HL-60/S4 treated with retinoic acid at 250 ng/mL for 4 days and 3 days (cell line): ENCODE data around the gene FFAR1.
"Not testable (repeated sequence)": the region's sequence is repeated elsewhere in the genome, so short reads cannot be mapped to it uniquely, and the experiment has no call there.

Source experiments
- in situ Hi-C: fragments of 300-500 bp; cut with MboI; formaldehyde crosslinking; loops from 2 replicates; pipeline ENCODE4 v1.7.0; 2022; ENCODE audit warnings: low sequenced_read_pairs

FFAR1 gene

DNA sequence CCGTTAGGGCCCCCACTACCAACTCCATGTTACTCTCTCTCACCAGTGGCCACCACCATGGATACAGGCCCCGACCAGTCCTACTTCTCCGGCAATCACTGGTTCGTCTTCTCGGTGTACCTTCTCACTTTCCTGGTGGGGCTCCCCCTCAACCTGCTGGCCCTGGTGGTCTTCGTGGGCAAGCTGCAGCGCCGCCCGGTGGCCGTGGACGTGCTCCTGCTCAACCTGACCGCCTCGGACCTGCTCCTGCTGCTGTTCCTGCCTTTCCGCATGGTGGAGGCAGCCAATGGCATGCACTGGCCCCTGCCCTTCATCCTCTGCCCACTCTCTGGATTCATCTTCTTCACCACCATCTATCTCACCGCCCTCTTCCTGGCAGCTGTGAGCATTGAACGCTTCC lies 11.1 kb downstream of the FFAR1 start:
- in situ Hi-C loops = loop anchor here (10.0 kb wide), 1 partner anchor 106 kb away; no protein-coding TSS in a partner anchor

DNA sequence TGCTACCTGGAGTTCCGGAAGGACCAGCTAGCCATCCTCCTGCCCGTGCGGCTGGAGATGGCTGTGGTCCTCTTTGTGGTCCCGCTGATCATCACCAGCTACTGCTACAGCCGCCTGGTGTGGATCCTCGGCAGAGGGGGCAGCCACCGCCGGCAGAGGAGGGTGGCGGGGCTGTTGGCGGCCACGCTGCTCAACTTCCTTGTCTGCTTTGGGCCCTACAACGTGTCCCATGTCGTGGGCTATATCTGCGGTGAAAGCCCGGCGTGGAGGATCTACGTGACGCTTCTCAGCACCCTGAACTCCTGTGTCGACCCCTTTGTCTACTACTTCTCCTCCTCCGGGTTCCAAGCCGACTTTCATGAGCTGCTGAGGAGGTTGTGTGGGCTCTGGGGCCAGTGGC lies 11.7 kb downstream of the FFAR1 start:
- in situ Hi-C loops = loop anchor here (10.0 kb wide), 1 partner anchor 105 kb away; no protein-coding TSS in a partner anchor

DNA sequence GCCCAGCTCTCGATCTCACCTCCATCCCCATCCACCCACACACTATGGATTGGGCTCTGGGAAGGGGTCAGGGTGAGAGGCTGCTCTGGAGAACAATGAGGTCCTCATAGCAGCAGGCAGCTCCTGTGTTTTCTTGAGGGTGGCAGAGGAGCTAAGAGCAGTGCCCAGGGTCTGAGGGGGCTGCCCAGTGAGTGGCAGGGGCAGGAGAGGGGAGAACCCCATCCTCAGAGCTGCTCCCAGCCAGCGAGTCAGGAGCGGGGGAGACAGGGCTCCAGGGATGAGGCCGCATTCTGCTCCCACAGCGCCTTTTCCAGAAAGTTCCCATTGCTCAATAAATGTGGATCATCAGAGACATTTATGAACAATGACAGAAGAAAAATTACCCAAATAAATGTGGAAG lies 12.4 kb downstream of the FFAR1 start:
- in situ Hi-C loops = not testable (repeated sequence)

DNA sequence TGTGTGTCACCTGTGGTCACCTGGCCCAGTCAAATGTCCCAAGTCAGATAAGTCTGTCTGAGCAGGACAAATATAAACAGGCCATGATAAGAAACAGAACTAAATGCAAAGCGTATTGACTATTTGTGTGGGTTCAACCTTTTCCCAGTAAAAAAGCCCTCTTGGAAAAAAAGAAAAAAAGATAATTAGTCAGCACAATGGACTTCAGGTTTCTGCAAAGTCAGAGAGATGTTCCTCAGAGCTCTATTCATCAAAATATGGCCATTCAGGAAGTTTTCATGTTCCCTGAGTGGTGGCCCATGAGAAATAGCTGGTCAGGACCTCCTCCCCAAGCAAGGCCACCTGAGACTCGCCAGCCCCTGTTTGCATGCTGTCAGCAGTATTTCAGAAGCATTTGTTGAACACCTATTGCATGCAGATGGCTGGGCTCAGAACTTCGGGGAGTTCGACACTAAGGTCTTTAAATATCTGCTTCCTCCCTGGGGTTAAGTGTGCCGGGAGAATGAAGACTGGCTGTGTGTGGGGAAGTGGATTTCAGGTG lies 13.2 kb downstream of the FFAR1 start:
- in situ Hi-C loops = no loop called here

DNA sequence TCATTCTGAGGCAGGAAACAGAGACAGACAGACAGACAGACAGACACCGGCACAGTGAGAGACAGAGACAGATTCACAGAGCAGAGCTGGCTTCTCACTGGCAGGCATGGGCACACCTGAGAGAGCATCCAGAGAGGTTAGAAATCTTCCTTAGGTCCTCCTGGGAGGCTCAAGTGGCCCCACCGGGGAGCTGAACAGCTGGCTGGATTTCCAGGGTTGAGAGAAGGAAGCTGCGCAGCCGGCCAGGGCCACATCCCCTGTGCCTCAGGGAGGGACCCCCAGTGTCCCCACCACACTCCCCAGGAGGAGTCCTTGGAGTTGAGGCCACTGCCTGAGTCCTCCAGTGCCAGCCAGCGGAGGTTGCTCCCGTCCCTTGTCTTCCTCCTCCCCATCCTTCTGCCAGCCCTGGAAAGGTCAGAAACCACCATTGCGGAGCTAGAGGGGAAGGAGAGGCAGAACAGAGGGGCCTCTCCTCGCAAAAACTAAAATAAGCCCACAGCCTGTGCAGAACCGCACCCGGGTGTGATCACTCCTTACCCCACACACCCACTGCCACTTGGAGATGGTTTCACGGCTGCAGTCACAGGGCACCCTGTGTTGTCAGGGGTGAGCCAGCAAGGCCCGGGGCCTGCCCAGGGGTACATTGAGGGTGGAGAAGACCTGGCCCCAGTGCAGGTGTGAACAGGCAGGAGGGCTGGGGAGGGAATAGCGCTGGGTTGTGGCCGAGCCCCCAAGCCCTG lies 14.7 kb downstream of the FFAR1 start:
- in situ Hi-C loops = no loop called here

DNA sequence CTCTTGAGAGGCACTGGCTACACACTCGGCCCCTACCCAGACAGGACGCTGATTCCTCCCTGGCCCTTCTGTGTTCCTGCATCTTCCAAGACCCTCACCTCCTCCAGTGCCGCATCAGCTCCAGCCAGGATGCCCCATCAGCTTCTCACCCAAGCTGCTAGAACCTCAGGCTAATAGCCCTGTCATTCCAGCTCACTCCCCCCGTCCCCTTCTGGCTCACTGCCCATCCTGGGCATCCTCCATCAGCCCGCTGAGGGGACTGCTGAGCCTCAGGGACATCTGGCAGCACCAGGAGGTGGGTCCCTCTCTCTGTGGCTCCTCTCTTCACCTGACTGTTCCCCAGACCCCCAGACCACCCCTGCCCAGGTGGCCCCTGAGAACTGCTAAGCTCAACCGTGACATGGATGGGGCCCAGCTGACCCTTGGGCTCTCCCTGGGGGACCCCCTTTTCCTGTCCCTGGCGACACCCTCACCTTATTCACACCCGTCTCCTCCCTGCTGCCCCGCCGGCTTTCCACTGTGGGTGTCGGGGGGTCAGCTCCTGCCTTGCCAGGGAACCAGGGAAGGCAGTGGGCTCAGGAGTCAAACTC lies 15.4 kb downstream of the FFAR1 start:
- in situ Hi-C loops = no loop called here

DNA sequence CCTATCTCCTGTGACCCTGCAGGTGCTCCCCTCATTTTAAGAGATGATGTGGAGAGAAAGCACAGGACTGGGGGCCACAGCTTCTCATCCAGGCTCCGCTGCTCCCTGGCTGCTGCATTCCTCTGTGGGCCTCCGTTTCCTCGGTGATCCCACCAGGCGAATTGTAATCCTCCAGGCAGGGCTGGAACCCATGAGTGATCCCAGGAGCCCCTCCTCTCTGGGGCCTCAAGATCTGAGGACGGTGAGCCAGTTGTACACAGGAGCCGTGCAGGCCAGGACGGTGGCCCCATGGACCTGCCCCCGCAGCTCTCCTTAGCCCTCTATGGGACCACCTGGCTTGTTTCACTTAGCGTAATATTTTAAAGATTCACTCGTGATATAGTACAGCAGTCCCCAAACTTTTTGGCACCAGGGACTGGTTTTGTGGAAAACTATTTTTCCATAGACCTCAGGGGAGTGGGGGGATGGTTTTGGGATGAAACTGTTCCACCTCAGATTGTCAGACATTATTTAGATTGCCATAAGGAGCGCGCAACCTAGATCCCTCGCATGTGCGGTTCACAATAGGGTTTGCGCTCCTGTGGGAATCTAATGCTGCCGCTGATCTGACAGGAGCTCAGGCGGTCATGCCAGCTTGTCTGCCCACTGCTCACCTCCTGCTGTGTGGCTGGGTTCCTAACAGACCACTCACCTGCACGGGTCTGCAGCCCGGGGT lies 16.2 kb downstream of the FFAR1 start:
- in situ Hi-C loops = no loop called here

DNA sequence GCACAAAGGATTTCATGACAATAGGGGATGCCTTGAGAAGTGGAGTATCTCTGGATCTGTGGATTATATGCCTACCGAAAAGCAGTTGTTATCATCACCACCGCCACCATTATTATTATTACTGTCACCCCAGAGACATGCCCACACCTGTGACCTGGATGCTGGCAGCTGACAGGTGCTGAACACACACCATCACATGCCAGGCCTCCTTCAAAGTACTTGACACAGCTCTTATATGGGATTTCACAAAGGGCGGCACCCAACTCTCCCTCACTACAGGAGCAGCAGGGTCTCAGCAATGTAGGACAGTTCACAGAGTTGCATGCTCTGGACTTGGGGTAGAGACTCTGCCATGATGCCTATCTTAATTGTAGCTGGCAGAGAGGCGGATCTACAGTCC lies 17.6 kb downstream of the FFAR1 start:
- in situ Hi-C loops = no loop called here

DNA sequence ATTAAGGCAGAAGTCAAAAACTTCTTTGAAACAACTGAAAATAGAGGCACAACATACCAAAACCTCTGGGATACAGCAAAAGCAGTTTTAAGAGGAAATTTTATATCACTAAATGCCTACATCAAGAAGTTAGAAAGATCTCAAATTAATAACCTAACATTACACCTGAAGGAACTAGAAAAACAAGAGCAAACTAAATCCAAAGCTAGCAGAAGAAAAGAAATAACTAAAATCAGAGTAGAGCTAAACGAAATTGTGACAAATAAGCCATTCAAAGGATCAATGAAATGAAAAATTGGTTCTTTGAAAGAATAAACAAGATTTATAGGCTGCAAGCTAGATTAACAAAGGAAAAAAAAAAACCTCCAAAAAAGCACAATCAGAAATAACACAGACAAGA lies 20.7 kb downstream of the FFAR1 start:
- in situ Hi-C loops = no loop called here

DNA sequence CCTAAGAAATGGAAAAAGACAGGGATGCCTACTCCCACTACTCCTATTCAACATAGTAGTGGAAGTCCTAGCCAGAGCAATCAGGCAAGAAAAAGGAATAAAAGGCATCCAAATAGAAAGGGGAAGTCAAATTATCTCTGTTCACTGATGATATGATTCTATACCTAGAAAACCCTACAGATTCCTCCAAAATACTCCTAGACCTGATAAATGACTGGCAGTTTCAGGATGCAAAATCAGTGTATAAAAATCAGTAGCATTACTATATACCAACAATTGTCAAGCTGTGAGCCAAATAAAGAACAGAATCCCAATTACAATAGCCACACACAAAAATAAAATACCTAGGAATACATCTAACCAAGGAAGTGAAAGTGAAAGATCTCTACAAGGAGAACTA lies 21.8 kb downstream of the FFAR1 start:
- in situ Hi-C loops = no loop called here

DNA sequence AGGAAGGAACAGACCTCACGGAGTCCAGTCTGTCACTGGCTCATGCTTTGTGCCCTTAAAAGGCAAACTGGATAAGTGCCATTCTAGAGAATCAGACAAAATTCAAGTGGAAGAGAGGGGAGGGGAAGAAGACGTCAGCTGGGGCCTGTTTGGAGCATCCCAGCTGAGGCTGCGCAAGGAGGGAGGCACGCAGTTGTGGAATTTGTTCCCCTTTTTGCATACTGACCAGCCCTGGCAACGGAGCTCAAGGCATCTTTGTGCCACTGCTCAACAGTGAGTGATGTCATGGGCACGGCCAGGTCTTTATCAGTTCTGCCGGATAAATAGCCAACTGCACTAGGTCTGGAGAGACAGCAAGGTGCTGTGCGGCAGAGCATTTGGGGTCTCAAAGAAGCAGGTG lies 23.0 kb downstream of the FFAR1 start, which contains the start of gene GPR42:
Gene GPR42 (plus strand): TSS at position 347 of the 400 bp plus-strand sequence. CDS start 292 bp downstream, outside the sequence.
- in situ Hi-C loops = no loop called here

DNA sequence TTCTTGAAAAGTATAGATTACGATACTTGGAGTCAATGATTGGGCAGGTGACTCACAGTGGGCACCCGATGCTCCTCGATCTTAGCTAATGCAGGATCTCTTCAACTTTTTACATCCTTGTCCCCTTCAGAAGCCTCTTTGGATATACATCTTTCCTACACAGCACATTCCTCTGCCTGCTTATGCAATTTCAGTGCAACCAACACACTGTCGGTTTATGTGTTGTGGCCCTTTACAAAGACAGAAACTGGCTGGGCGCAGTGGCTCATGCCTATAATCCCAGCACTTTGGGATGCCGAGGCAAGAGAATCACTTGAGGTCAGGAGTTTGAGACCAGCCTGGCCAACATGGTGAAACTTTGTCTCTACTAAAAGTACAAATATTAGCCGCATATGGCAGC lies 25.8 kb downstream of the FFAR1 start:
- in situ Hi-C loops = no loop called here

DNA sequence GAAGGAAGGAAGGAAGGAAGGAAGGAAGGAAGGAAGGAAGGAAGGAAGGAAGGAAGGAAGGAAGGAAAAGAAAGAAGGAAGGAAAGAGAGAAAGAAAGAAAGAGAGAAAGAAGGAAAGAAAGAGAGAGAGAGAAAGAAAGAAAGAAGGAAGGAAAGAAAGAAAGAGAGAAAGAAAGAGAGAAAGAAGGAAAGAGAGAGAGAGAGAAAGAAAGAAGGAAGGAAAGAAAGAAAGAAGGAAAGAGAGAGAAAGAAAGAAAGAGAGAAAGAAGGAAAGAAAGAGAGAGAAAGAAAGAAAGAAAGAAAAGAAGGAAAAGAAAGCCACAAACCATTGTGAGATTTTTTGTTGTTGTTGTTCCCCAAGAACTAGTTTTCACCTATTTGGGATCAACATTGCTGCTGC lies 26.3 kb downstream of the FFAR1 start:
- in situ Hi-C loops = not testable (repeated sequence)

DNA sequence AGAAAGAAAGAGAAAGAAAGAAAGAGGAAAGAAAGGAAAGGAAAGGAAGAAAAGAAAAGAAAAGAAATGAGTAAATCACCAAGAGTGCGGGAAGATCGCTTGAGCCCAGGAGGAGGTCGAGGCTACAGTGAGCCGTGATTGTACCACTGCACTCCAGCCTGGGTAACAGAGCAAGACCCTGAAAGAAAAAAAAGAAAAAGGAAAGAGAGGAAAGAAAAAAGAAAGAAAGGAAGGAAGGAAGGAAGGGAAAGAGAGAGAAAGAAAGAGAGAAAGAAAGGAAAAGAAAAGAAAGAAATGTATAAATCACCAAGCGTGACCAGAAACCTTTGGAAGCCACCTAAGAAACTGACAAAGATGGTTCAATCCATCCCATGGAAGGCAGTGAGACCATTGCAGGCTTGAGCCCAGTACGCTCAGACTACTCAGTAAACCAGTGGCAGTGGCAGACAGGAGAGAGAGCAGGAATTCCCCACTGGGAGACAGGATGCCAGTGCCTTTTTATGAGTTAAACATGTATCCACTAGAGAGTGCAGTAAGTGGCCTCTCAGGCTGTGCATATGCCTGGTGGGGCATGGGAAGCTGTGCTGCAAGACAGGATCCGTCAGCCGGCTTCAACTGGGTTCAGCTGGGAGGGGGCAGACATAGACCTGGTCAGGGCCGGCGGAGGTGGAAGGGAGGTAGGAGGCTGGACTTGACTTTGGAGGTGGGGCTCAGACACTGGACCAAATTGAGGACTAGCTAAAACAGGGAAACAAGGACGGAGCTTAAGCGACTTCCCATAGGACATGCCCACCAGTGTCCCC lies 28.0 kb downstream of the FFAR1 start:
- in situ Hi-C loops = no loop called here

DNA sequence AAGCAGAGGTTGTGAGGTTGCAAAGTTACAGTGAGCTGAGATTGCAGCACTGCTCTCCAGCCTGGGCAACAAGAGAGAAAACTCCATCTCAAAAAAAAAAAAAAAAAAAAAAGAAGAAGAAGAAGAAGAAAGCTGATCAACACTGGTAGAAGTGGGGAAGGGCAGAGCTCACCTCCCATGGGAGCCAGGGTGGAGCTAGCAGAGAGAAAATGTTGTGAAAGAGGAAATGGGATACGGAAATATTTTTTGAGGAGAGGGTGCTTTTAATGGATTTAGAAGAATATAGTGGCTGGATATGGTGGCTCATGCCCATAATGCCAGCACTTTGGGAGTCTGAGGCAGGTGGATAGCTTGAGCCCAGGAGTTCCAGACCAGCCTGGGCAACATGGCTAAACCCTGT lies 30.0 kb downstream of the FFAR1 start:
- in situ Hi-C loops = no loop called here

DNA sequence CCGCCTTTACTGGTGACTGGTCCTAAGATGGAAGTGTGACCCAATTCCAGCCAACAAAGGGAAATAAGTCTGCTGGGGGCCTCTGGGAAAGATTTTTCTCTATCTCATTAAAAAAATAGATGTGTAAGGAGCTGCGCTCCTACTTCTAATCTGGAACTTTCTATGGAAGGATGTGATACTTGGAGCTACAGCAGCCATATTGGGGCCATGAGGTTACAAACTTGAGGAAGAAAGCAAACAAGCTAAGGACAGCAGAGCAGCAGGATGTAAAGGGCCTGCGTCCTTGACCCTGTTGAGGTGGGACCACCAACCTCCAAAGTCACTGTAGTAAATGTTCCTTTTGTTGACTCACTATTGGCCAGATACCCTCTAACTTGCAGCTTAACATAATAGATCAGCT lies 30.7 kb downstream of the FFAR1 start:
- in situ Hi-C loops = no loop called here

DNA sequence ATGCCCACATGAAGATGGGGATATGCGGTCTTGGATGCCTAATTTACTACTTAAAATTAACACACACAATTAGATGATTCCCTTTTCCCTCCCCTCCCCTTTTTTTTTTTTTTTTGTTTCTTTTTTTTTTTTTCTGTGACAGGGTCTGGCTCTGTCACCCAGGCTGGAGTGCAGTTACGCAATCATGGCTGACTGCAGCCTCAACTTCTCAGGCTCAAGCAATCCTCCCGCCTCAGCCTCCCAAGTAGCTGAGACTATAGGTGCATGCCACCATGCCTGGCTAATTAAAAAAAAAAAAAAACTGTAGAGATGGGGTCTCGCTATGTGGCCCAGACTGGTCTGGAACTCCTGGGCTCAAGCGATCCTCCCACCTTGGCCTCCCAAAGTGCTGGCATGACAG lies 31.8 kb downstream of the FFAR1 start:
- in situ Hi-C loops = not testable (repeated sequence)

DNA sequence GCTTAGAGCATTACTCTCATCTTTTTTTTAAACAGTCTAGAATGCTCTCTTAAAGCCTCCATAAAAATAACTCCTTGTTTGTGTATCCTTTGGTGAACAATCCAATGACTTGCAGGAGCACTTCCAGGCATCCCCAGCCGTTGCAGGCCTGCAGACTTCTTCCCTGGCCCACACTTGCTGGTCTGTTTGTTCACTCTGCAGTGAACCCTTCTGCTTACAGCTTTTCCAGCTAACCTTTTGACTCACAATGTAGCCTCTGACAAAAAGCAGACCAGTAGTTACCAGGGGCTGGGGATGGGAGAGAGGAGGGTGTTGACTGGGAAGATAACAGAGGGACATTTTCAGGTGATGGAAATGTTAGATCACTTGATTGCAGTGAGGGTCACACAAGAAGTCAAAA lies 32.3 kb downstream of the FFAR1 start:
- in situ Hi-C loops = no loop called here

DNA sequence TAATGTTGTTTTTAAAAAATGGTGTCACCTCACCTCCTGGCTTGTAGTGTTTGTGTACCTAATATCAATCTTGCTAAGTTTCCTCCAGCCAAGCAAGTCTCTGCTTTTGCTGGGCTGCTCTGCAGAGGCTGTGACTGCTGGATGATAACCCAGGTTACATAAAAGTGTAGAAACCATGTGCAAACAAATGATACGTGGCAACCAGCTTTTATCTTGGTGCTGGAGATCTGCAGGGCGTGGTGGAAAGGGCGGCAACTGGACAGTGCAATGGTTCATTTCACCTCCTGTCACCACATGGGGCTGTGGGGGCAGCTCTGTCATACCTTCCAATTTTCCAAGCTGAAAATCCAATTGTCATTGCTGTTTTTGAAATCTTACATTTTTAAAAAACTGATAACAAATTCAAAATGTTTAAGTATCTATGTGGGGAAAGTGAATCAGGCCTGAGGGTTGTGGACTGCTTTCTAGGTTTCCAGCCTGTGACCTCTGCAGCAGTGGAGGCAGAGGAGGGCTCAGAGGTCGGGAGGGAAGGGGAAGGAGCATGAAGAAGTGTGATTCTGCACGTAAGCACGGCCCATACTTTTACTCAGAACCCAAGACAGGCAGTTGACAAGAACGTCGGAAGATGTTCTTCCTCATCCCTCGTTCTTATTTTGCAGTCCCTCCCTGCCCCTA lies 32.9 kb downstream of the FFAR1 start:
- in situ Hi-C loops = no loop called here

DNA sequence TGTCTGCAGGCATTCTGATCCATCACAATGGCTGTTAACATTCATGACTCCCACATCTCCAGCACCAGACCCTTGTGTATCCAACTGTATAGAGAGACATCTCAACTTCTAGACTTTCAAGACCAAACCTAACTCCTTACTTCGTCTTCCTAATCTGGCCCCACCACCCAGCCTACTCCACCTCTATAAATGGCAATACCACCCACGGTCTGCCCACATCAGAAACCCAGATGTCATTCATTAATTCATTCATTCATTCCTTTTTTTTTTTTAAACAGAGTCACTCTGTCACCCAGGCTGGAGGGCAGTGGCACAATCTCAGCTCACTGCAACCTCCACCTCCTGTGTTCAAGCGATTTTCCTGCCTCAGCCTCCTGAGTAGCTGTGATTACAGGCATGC lies 33.6 kb downstream of the FFAR1 start:
- in situ Hi-C loops = no loop called here
